Aorta (tissue), 4 donors: ENCODE measurements around the gene MAGEA4. TPM values are rescaled to one million over a fixed set of nuclear protein-coding genes. Genes with fewer than 3 reads are reported as not detected.

Source experiments
- microRNA-seq, 2 donors: library from miRNA; unstranded; fragments of <30 nt; microRNA quantifications; one replicate each; pipeline ENCODE4 v1.2.0, GENCODE V29; 2020
- polyA plus RNA-seq, 2 donors: library from polyadenylated mRNA; stranded (reverse); fragments of 200-250 nt; gene quantifications; one replicate each; pipeline ENCODE4 v1.2.3, GENCODE V29; 2013
- total RNA-seq, 2 donors: library from RNA; stranded (reverse); fragmentation: NEBNext Ultra II Directional; extraction: Animal tissue kit (Norgen Biotek cat#: 25700); gene quantifications; one replicate each; pipeline ENCODE4 v1.2.1, GENCODE V29; 2021
- donor health status: healthy with polysubstance abuse.
- donor health status: Bipolar disorder and iron deficiency.
- donor health status: DM: no; HTN: no; CAD: no.
- donor health status: DM: yes; HTN: yes; CAD: no.

The MAGEA4 gene
- total and polyA plus RNA-seq, 4 donors = not detected

Small RNAs within 50 kb of the gene (microRNA-seq; reads per million reads assigned to microRNA genes)
- gene MIR224 = 320 to 808 reads per million in 2 donors
- 148 to 259 reads per million in 2 donors for gene MIR452

Other genes with a start within 250 kb of the MAGEA4 start
- 1 to 10 TPM in 1 of 2 donors, under 1 TPM in 1; 0.49 to 2.8 TPM for gene PRRG3, start 217.4 kb upstream of the MAGEA4 start, total RNA-seq
- not detected for gene PRRG3, start 217.4 kb upstream of the MAGEA4 start, polyA plus RNA-seq
- not detected for gene FATE1, start 196.9 kb upstream of the MAGEA4 start, total RNA-seq
- gene FATE1, start 196.9 kb upstream of the MAGEA4 start, polyA plus RNA-seq = not detected
- gene CNGA2, start 178.1 kb upstream of the MAGEA4 start, total RNA-seq = not detected
- gene CNGA2, start 178.1 kb upstream of the MAGEA4 start, polyA plus RNA-seq = not detected
- 10 to 100 TPM; 39.1 to 41.9 TPM for gene GABRE, start 61.8 kb downstream of the MAGEA4 start, total RNA-seq
- 10 to 100 TPM in 1 of 2 donors, 1 to 10 TPM in 1; 2.9 to 32.3 TPM for gene GABRE, start 61.8 kb downstream of the MAGEA4 start, polyA plus RNA-seq
- not detected for gene MAGEA10, start 225.7 kb downstream of the MAGEA4 start, total RNA-seq
- gene MAGEA10, start 225.7 kb downstream of the MAGEA4 start, polyA plus RNA-seq = not detected